GM21381 (cell line): ENCODE data around the gene DCAF15.
"Not testable (repeated sequence)": the region's sequence is repeated elsewhere in the genome, so short reads cannot be mapped to it uniquely, and the experiment has no call there.

Experiments used
- ATAC-seq: cut with Tn5 transposase; IDR thresholded peaks from one replicate; pipeline ENCODE4 v1.9.1; 2021; ENCODE audit warnings: mild to moderate bottlenecking, moderate library complexity; ENCODE audit not compliant: unreplicated experiment

Gene DCAF15

DNA sequence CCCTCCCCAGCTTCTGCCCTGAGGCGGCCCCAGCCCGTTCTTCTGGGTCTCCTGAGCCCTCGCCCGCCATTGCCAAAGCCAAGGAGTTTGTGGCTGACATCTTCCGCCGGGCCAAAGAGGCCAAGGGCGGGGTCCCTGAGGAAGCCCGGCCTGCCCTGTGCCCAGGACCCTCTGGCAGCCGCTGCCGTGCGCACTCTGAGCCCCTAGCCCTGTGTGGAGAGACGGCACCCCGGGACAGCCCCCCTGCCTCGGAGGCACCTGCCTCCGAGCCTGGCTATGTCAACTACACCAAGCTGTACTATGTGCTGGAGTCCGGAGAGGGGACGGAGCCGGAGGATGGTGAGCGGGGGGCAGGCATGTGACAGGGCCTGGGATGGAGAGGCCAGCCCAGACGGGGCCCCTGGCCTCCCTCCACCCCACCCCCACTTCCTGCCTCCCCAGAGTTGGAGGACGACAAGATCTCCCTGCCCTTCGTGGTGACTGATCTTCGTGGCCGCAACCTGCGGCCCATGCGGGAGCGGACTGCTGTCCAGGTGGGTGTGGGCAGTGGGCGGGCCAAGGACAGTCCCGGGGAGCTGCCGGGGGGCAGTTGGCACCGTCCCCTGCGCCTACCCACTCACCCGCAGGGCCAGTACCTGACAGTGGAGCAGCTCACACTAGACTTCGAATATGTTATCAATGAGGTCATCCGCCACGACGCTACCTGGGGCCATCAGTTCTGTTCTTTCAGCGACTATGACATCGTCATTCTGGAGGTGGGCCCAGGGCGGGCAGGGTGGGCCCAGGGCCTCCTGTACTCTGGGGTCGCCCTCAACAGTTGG lies 7.0 kb downstream of the DCAF15 start:
- no peak for ATAC-seq

DNA sequence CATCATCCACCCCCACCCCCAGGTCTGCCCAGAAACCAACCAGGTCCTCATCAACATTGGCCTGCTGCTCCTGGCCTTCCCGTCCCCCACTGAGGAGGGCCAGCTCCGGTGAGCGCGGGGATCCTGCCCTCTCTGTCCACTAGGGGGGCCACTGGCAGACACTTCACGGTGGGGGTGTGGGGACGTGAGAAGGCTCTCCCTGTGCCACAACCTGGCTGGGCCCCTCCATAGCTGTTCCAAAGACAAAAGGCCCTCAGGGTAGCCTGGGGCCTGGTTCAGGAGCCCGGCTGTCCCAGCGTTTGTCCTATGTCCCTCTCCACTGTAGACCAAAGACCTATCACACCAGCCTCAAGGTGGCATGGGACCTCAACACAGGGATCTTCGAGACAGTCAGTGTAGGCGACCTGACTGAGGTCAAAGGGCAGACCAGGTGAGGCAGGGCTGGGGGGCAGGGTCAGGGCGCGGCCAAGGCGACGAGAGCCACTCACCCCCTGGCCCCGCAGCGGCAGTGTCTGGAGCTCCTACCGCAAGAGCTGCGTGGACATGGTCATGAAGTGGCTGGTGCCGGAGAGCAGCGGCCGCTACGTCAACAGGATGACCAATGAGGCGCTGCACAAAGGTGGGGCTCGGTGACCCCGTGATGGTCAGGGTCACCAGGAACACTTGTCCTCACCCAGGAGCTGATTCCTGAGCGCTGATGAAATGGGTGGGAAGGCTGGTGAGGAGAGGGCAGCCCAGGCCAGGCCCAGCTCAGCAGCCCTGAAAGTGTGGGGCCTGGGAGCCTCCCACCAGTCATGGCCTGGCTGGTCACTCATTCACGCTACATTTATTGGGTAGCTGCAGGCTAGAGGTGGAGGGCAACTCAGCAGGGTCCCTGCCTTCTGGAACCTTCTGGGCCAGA lies 7.9 kb downstream of the DCAF15 start:
- ATAC-seq: no peak

DNA sequence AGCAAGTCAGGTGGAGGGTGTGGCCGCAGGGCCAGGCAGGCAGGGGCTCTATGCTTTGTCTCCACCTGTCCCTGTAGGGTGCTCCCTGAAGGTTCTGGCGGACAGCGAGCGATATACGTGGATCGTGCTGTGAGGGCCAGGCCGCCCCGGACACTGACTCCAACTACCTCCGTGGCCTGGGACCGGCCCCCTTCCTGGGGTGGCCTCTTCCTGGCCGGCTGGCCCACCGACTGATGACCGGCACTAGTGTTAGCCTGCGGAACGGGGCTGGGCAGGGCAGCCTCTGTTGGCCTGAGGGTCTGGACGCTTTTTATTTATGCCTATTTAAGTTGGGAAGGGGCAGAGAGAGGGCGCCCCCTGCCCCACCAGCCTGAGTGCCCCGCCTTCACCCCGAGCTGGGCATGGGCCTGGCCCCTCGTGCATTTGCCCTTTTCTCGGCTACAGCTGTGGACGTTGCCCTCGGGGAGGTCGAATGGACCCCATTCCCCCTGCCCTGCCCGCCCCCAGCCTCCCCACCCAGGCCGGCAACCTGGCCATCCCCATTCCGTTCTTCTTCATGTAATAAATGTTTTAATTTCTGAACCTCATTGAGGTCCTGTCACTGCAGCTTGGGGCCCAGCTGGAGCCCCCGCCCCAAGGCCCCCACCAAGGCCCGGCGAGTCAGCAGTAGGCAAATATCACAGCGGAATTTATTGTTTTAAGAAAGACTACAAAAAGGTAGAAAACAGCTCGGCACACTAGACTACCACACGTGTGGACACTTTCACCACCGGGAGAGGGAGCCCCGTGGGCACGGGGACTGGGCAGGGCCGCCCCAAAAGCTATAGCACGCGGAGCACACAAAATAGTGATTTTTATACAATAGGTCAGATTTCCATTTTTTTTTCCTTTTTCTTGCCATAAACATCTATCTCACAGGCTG lies 8.8 kb downstream of the DCAF15 start:
- ATAC-seq: no peak

DNA sequence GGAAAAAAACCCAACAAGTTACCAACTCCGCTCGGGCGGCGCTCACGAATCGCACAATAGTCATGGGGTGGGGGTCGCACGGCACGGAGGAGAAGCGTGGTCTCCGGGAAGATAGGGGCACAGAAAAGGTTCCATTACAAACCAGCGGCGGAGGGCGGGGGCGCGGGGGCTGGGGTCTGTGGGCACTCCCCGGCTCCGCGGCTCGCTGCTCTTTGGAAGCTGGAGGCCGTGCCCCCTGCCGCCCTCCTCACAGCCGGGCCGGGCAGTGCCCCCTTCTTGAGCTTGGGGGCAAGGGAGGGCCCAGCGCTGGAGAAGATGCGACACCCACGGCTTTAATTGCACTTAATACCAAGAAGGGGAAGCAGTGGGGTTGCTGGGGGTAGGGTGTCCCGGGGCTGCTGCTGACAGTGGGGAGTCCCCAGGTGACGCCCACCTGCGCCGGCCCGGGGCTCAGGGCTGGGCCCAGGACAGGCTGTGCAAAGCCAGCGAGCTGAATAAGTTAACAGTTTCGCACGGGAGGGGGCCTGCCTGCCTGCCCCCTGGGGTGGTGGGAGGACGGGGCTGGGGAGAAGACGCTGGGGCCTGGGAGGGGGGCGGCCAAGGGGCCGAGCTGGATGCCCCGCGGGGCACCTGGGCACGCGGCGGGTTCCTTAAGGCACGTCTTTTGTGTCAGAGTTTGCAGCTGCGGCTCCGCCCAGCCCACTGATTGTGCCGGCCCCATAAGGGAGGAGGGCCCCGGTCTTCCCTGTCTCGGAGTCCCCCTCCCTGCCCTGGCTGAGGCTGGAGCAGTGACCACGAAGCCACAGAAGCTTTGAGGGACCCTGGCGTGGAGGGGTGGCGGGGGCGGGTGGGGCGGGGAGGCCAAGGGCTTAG lies 9.8 kb downstream of the DCAF15 start:
- no peak for ATAC-seq

DNA sequence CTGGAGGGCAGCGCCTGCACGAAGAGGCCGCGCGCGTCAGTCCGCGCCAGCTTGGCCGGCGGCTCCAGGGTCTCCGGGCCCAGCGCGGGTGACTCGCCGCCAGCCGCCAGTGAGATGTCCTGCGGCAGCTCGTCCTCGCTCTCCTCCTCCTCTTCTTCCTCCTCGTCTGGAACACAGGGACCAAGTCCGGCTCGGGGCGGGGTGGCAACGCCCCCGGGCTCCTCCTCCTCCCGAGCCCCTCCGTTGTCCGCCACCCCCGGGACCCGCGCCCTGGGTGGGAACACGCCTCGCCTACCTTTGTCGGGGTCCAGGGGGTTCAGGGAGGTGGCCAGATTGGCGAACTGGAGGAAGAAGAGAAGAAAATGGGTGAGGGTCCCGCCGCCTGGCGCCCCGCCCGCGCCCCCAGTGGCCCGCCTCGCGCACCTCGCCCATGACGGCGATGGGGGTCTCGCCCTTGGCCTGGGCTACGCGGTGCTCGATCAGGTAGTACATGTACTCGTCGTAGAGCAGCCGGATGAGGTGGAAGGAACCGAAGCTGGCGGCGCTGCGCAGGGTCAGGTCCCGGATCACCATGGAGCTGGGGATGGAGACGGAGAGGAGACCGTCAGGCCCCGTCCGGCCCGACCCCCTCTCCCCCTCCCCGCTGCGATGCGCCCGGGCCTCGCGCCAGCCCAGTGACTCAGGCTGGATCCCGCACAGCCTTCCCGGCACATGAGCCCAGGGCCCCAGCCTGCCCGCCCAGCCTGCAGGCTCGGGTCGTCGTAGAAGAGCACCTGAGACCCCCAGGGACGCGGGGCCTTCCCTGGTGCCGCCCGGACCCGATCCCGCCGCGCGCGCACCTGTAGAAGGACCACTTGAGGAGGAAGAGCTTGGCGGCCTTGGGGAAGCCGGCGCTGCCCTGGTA lies 10.6 kb downstream of the DCAF15 start:
- ATAC-seq: no peak

DNA sequence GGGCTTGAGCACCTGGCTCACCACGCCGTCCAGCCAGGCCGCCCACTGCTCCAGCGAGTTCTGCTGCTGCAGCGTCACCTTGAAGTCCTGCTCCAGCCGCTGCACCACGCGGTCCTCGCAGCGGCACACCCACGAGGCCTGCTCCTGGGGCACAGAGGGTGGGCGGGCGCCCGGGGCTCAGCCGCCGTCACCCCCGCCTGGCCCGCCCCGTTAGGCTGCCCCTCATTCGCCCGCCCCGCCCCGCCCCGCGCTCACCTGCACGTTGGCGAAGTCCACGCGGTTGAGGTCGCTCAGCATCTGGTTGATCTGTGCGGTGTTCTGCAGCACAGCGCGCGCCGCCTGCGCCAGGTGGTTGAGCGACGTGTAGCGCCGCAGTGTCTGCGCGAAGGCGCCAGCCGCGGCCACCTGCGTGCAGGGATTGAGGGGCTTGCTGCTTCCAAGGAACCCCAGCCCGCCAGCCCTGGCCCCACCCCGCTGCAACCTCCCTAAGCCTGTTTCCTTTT lies 11.3 kb downstream of the DCAF15 start:
- ATAC-seq: no peak

DNA sequence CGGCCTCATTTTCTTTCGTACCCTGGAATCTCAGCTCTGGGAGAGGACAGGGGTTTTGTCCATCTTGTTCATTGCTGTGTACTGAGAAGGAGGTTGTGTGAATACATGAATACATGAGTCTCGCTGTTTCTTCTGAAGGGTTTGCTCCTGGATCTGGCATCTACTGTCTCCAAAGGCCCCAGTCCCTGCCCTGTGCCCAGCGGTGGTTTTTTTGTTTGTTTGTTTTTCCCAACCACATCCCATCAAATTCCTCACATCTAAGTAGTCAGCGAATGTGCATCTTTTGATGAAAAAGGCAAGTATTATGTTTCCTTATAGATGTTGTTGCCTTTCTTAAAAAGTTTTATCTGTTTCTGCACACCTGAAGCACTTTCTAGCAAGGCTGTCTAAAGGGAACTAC lies 12.5 kb downstream of the DCAF15 start:
- ATAC-seq: no peak

DNA sequence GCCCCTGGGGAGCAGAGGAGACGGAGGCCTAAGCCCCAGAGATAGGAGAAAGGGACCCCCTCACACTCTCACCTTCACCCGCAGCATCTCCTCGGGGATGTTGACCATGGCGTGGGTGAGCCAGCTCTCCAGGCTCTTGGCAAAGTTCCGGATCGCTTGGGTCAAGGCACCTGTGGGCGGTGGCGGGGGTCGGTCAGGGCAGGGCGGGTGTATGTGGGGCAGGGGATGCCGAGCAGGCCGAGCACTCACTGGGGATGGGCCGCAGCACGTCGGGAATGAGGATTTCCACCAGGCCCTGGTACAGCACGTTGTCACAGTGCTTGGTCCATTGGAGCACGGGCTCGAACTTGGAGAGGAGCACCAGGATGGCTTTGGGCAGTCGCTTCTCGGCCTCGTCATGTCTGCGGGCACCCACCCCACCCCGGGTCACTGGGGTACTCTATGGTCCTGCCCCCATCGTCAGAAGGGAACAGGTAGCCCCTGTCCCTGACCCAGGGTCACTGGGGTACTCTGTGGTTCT lies 13.1 kb downstream of the DCAF15 start:
- no peak for ATAC-seq

DNA sequence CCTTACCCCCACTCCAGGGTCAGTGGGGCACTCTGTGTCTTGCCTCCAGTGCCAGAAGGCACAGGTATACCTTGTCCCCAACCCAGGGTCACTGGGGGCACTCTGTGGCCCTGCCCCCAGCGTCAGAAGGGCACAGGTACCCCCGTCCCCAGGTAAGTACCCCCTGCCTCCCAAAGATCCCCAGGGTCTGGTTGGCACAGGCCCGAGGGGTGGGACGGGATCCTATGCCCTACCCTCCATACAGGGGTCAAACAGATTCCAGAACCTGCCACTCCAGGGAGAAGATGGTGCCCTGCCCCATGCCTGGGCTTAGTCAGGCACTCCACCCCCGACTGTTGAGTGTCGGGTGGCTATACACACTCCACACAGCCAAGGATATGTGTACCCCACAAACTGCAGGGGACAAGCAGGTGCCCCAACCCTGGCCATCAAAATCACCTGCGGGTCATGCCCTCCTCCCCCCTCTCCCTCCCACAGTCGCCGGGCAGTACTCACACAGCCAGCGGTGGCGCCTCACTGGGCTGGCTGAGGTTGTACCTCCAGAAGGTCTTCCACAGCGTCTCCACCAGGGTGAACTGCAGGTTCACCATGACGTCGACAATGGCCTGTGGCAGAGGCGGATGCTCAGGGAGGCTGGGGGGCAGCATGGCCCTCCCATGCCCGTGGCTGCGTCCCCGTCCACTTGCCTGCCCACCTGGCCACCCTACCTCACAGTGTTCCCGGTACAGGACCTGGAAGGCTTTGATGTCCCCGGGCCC lies 13.8 kb downstream of the DCAF15 start:
- ATAC-seq: no peak

DNA sequence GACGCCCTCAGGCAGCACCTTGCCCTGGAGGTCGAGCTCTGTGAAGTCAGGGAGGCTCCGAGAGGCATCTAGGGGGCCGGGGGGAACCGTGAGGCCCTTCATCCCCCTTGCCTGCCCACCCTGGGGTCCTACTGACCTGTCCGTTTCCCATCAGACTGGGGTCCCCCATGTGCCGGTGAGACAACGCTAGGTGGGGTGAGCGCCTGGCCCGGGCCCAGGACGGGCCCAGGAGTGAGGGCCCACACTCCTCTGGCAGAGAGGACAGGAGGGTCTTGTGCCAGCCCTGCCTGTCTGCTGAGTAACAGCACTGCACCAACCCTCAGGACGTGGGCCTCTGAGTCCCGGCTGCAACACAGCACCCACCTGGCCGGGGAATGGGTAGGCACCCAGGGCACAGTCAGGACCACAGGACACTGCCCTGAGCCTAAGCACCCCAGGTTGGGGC lies 14.4 kb downstream of the DCAF15 start:
- no peak for ATAC-seq

DNA sequence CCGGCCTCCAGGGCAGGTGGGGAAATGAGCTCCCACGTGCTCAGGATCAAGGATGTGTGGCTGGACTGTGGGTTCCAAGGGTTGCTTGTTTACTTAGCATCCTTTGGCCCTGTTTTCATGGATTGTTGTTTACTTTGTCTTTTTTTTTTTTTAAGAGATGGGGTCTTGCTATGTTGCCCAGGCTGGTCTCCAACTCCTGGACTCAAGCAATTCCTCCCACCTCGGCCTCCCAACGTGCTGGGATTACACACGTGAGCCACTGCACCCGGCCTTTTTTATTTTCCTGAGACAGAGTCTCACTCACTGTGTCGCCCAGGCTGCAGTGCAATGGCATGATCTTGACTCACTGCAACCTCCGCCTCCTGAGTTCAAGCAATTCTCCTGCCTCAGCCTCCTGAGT lies 14.9 kb downstream of the DCAF15 start:
- ATAC-seq: not testable (repeated sequence)

DNA sequence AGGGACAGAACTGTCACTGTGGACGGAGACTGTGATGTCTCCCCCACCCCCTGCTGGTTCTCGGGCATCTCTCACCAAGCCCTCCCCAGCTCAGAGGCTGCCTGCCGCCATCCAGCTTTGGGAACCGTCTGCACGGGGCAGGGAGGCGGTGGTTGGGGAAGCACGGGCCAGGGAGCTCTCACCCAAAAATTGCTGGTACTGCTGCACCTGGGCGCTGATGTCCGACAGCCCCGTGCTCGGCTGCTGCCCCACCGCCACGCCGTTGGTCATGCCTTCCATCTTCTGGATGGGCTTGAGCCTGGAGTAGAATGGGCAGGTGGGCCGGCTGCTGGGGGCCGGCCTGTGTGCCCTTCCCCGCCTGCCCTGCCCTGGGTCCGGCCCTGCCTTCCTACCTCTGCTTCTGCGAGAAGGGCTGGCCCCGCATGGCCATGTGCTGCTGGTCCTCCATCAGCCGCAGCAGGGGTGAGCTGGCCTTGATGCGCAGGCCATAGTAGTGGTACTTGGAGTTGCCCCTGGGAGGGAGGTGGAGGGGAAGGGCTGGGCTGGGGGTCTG lies 16.1 kb downstream of the DCAF15 start:
- no peak for ATAC-seq

DNA sequence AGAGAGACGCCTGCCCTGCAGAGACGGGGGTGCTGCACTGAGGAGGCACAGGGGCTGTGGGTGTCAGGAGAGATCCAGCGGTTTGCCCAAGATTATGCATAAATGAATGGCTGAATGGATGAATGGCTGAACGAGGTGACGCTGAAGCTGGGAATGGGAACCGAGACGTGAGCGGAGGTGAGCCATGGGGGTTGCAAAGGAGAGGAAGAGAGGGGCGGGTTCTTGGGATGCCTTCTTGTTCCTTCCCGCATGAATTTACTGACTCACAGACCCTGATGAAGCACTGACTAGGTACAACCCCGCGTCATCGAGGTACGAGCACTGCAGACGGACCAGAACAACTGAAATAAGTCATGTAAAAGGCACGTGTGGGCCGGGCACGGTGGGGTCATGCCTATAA lies 16.7 kb downstream of the DCAF15 start:
- ATAC-seq: no peak

DNA sequence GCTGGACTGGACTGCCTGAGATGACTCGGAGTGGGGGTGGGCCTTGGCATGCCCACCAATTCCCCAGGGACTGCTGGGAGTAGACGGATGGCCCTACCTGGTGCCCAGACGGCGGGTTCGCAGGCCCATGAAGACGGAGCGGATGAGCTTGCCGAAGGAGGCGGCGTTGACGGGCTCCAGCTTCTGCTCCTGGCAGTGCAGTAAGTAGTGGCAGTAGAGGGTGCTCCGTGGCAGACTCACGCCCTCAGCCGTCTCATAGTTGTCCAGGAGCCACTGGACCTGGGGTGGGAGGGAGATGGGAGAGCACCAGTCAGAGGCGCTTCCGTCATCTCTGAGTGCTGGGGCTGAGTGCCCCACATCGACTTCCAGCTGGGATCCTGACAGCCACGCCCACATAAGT lies 17.6 kb downstream of the DCAF15 start:
- ATAC-seq: no peak

DNA sequence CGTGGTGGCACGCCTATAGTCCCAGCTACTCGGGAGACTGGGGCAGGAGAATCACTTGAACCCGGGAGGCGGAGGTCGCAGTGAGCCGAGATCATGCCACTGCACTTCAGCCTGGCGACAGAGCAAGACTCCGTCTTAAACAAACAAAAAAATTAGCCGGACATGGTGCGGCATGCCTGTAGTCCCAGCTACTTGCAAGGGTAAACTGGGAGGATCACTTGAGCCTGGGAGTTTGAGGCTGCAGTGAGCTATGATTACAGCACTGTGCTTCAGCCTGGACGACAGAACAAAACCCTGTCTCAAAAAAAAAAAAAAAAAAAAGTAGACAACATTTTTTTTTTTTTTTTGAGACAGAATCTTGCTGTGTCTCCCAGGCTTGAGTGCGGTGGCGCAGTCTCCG lies 19.6 kb downstream of the DCAF15 start:
- not testable (repeated sequence) for ATAC-seq

DNA sequence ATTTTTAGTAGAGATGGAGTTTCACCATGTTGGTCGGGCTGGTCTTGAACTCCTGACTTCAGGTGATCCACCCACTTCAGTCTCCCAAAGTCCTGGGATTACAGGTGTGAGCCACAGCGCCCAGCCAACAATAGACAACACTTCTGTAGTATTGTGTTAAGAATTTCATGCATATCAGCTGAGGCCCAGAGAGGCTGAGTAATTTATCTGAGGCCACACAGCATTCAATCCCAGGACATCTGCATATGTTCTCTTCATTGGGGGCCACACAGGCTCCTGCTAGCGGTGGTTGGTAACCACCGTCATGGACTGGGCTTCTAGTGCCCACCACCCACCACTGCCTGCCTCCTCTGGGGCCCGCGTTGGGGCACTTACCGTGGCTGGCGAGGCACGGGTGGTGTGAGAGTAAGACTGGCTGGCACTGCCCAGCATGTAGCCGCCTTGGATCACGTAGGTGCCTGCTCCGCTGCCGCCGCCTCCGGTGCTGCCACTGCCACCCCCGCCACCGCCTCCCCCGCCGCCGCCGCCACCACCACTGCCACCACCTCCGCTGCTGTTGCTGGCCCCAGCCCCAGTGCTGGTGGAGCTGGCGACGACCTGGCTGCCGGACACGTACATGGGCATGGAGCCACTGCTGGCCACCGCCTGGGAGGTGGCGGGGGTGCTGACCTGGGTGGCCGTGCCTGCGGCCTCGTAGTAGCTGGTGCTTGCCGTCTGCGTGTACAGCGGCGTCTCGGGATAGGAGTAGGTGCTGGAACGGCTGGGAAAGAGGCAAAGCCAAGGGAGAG lies 20.3 kb downstream of the DCAF15 start:
- ATAC-seq: no peak

DNA sequence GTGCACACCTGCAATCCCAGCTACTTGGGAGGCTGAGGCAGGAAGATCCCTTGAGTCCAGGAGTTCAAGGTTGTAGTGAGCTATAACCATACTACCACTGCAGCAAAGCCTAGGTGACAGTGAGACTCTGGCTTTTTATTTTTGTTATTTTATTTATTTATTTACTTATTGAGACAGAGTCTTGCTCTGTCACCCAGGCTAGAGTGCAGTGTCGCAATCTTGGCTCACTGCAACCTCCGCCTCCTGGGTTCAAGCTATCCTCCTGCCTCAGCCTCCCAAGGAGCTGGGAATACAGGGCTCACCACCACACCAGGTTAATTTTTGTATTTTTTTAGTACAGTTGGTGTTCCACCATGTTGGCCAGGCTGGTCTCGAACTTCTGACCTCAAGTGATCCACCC lies 21.2 kb downstream of the DCAF15 start:
- ATAC-seq: not testable (repeated sequence)
